Mesothelial cell of epicardium (in vitro differentiated cells): ENCODE measurements around the gene DCAF5. TPM values are rescaled to one million over a fixed set of nuclear protein-coding genes. Genes with fewer than 3 reads are reported as not detected.

Experiments used
- DNase-seq, 2 experiments: peaks; one replicate each; pipeline ENCODE4 v3.0.0; 2021; ENCODE audit warnings: low spot score in 2 of 2; ENCODE audit not compliant: unreplicated experiment in 2 of 2
- H3K27ac Mint-ChIP-seq: 2 replicates; pipeline ENCODE4 v1.8.0; 2021; ENCODE audit warnings: mixed read lengths
- H3K27me3 Mint-ChIP-seq: 2 replicates; pipeline ENCODE4 v1.8.0; 2021; ENCODE audit warnings: low read depth, mixed read lengths
- H3K36me3 Mint-ChIP-seq: 2 replicates; pipeline ENCODE4 v1.8.0; 2021; ENCODE audit warnings: mixed read lengths
- H3K4me1 Mint-ChIP-seq: 2 replicates; pipeline ENCODE4 v1.8.0; 2021; ENCODE audit warnings: mixed read lengths
- H3K4me3 Mint-ChIP-seq: 2 replicates; pipeline ENCODE4 v1.8.0; 2021; ENCODE audit warnings: mild to moderate bottlenecking, moderate library complexity, mixed read lengths
- H3K9me3 Mint-ChIP-seq: 2 replicates; pipeline ENCODE4 v1.8.0; 2021; ENCODE audit warnings: mixed read lengths
- CTCF ChIP-seq: fragments of 200-600 bp; sonication (generic); IDR thresholded peaks from one replicate; pipeline ENCODE4 v1.5.0; 2021; ENCODE audit warnings: antibody characterized with exemption; ENCODE audit not compliant: unreplicated experiment
- total RNA-seq: library from RNA; stranded (reverse); gene quantifications from 3 replicates; pipeline ENCODE4 v1.2.1, GENCODE V29; 2021

Gene DCAF5
- total RNA-seq, 1 donor from 2014 or later = 64.4 TPM

GRCh38 chr14:69132513-69133181 lies 20.3 kb downstream of the DCAF5 start:
- Mint-ChIP-seq H3K4me3 (no peak overlapping the region), H3K27me3 (no peaks in the 10 kb centered on the region), H3K9me3 (no peaks in the 10 kb centered on the region), H3K27ac (peak overlapping the region; percentile 30), H3K4me1 (peaks cover 25% of the 10 kb centered on the region), H3K36me3 (no peaks in the 10 kb centered on the region)
- TF ChIP-seq CTCF = no peak
- no peak for DNase-seq

- no peak overlapping the region for H3K27ac Mint-ChIP-seq
Measured at GRCh38 chr14:69131176-69131575, 21.7 kb downstream of the DCAF5 start.

GRCh38 chr14:69129264-69129880 lies 23.5 kb downstream of the DCAF5 start:
- DNase-seq = peak; percentile 35 to 65
- Mint-ChIP-seq H3K4me3 (no peak overlapping the region), H3K9me3 (no peaks in the 10 kb centered on the region), H3K27ac (peak overlapping the region; percentile 43), H3K4me1 (peaks cover 22% of the 10 kb centered on the region), H3K27me3 (no peaks in the 10 kb centered on the region), H3K36me3 (no peaks in the 10 kb centered on the region)
- peak; percentile 90 for TF ChIP-seq CTCF

More at GRCh38 chr14:69131176-69131575, 21.7 kb downstream of the DCAF5 start:
- H3K36me3 Mint-ChIP-seq = no peaks in the 10 kb centered on the region
- H3K4me1 Mint-ChIP-seq = peaks cover 22% of the 10 kb centered on the region
- DNase-seq = no peak
- no peak for TF ChIP-seq CTCF
- H3K27me3 Mint-ChIP-seq = no peaks in the 10 kb centered on the region
- H3K9me3 Mint-ChIP-seq = no peaks in the 10 kb centered on the region
- no peak overlapping the region for H3K4me3 Mint-ChIP-seq

GRCh38 chr14:69118305-69118704 lies 34.6 kb downstream of the DCAF5 start:
- H3K27ac Mint-ChIP-seq = no peak overlapping the region
- no peaks in the 10 kb centered on the region for H3K27me3 Mint-ChIP-seq
- peaks cover 11% of the 10 kb centered on the region for H3K36me3 Mint-ChIP-seq
- no peaks in the 10 kb centered on the region for H3K9me3 Mint-ChIP-seq
- DNase-seq = no peak
- no peak overlapping the region for H3K4me3 Mint-ChIP-seq
- no peak for TF ChIP-seq CTCF
- no peaks in the 10 kb centered on the region for H3K4me1 Mint-ChIP-seq

GRCh38 chr14:69117020-69117767 lies 35.7 kb downstream of the DCAF5 start:
- no peak overlapping the region for H3K4me3 Mint-ChIP-seq
- no peak overlapping the region for H3K27ac Mint-ChIP-seq

More at GRCh38 chr14:69117020-69117767, 35.7 kb downstream of the DCAF5 start:
- DNase-seq = no peak
- Mint-ChIP-seq H3K9me3 (no peaks in the 10 kb centered on the region), H3K27me3 (no peaks in the 10 kb centered on the region), H3K4me1 (no peaks in the 10 kb centered on the region), H3K36me3 (peaks cover 11% of the 10 kb centered on the region)
- no peak for TF ChIP-seq CTCF
